Endothelial cell of hepatic sinusoid (primary cell): Measurements from ENCODE around the gene BPIFB3.

Experiments used
- in situ Hi-C: cut with HindIII; loops from 2 replicates; pipeline ENCODE4 v1.10.0; 2017; ENCODE audit warnings: low sequenced_read_pairs

The BPIFB3 gene

GRCh38 chr20:33053291-33054106, at the start of gene BPIFB3:
Gene BPIFB3, plus strand, starts transcription at chr20:33053903. Its CDS starts 1,533 bp downstream, at chr20:33055436.
- in situ Hi-C loops, result no loop called here

- in situ Hi-C loops, result loop anchor here (5.0 kb wide), 1 partner anchor 102 kb away; no protein-coding TSS in a partner anchor
Observed at GRCh38 chr20:33004141-33004751, 49.5 kb upstream of the BPIFB3 start, which contains the start of gene SUN5. Gene SUN5, minus strand, starts transcription at chr20:33004433. Its CDS starts 93 bp downstream, at chr20:33004340.

DNA sequence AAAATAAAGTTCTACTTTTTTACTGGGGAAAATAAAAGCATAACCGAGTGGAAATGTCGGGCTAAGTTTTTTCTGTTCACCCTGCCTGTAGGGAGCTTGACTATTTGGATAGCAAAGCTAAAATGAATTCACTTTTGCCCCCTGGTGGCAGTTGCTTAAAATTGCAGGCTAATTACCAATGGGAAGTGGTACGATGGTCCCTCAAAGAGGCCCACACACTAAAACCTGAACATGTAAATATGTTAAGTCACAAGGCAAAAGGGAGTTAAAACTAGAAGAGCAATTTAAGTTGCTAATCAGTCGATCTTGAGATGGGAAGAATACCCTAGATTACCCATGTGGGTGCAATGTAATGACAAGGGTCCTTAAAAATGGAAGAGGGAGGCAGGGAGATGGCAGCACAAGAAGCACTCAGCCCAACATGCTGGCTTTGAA, 48.6 kb upstream of the BPIFB3 start:
- in situ Hi-C loops, result no loop called here

- in situ Hi-C loops, result no loop called here
Observed at GRCh38 chr20:33005908-33006775, 47.6 kb upstream of the BPIFB3 start.

- in situ Hi-C loops, result no loop called here
Observed at GRCh38 chr20:33006776-33007375, 46.8 kb upstream of the BPIFB3 start.

GRCh38 chr20:33007376-33008335, 46.0 kb upstream of the BPIFB3 start, which contains the start of gene BPIFB2:
Gene BPIFB2, plus strand, starts transcription at chr20:33007704. Its CDS starts 871 bp downstream, at chr20:33008575.
- in situ Hi-C loops, result no loop called here

- in situ Hi-C loops, result no loop called here
Observed at GRCh38 chr20:33008336-33009213, 45.1 kb upstream of the BPIFB3 start.

- in situ Hi-C loops, result no loop called here
Observed at GRCh38 chr20:33009214-33010132, 44.2 kb upstream of the BPIFB3 start.

DNA sequence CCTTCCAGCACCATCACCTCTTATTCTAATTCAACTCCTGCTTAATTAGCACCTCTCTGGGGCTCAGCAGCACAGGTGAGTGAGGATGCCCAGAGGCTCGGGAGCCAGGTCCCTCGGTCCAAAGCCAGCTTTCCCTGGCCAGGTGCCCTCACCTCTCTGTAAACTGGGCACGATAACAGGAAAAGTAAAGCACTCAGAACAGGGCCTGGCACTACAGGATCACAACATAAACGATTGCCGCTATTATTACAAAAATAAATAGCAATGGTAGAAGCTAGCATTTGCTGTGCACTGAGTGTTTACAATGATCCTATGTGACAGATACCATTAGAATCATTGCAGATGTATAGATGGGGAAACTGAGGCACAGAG, 43.6 kb upstream of the BPIFB3 start:
- in situ Hi-C loops, result no loop called here

- in situ Hi-C loops, result no loop called here
Observed at GRCh38 chr20:33010674-33011449, 42.8 kb upstream of the BPIFB3 start.

DNA sequence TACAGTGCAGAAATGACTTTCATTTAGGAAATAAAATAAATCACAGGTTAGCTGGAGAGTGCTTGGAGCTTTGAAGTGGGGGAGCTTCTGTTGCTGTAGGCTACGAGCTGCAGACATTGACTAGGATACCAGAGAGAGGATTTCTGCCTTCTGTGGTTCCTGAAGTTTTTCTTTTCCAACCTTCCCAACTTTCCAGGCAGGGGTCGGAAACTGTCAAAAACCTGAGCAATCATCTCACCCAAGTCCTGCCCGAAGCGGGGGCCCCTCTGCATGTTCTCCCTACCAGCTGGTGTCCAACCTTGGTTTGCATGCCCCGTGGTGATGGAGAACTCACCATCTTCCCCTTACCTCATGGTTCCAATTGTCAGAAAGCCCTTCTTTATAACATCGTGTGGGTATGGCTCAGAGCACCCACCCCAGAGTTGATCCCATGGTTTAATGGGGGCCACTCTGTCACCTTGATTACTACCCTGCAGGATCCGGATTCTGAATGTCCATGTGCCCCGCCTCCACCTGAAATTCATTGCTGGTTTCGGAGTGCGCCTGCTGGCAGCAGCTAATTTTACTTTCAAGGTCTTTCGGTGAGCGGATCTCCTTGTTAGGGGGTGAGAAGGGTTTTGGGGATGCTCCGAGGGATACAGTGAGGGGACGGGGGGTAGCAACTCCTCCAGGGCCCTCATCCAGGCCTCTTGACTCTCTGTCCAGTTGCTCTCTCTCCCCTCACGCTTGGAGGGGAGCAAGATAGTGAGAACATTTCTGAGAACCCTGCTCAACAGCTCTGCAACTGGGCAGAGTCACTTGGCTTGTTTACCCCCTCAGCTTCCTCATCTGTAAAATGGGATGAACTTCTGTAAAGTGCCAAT, 41.1 kb upstream of the BPIFB3 start:
- in situ Hi-C loops, result no loop called here

DNA sequence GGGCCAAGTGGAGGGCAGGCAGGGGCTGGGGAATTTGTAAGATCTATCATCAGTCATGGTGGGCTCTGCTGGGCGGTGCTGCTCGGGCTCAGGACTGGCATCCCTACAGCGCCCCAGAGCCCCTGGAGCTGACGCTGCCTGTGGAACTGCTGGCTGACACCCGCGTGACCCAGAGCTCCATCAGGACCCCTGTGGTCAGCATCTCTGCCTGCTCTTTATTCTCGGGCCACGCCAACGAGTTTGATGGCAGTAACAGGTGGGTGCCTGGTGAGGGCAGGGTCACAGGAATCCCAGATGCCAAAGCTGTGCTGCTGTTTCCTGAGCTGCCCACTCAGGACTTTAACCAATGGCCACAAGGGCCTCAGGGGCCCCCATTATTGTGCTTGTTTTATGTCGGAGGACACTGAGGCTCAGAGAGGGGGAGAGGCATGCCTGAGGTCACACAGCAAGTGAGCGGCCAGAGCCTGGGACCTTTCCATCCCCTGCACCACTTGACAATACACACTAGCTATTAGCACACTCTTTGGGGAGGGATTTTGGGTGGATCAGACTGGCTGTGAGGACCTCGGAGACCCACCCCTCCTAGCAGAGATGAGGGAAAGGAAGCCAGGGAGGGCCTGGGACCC, 39.9 kb upstream of the BPIFB3 start:
- in situ Hi-C loops, result no loop called here

- in situ Hi-C loops, result no loop called here
Observed at GRCh38 chr20:33014336-33015113, 39.2 kb upstream of the BPIFB3 start.

DNA sequence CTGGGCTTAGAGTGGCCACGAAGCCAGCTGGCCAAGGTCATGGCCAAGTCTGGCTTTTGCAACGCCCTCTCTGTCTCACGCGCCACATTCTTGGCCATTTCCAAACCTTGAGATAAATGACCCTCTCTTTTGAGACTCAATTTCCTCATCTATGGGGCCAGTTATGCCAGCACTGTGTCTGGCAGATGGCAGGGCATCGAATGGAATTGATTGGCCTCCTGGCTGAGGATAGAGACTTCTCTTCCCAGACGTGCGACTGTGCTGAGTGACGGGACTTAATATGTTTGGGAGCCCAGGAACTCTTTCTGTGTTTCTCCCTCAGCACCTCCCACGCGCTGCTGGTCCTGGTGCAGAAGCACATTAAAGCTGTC, 38.6 kb upstream of the BPIFB3 start:
- in situ Hi-C loops, result no loop called here
